GM18499 (cell line): ENCODE data around the gene LRRIQ4.
A peak's percentile ranks its signal among the peaks of the same experiment; 100 is the strongest.

Source experiments
- ATAC-seq: cut with Tn5 transposase; IDR thresholded peaks from one replicate; pipeline ENCODE4 v1.9.1; 2021; ENCODE audit warnings: moderate number of reproducible peaks; ENCODE audit not compliant: insufficient read depth, unreplicated experiment

Gene LRRIQ4

GRCh38 chr3:169804681-169805080, 8.0 kb upstream of the LRRIQ4 start:
- ATAC-seq, result no peak

GRCh38 chr3:169809230-169809795, 3.4 kb upstream of the LRRIQ4 start:
- no peak for ATAC-seq

- ATAC-seq, result no peak
Observed at GRCh38 chr3:169811631-169812331, 889 bp upstream of the LRRIQ4 start.

DNA sequence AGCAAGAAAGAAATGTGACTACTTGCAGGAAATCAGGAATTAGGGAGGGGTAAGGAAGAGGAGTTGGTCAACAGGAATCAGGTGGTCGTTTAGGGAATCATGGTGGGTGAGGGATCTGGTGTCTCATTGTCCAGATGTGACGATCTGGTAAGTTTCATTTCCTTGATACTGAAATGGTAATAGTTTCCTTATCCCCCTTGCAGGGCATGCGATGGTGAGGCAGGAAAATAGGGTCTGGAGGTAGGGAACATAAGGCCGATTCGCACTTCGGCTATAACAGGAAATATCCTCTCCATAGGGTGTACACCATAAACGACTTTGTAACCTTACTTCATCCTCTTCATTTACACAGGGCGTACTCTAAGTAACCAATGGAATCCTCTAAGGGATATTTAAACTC, 608 bp downstream of the LRRIQ4 start:
- ATAC-seq, result no peak

- ATAC-seq, result peak; percentile 87
Observed at GRCh38 chr3:169813757-169814517, 1.3 kb downstream of the LRRIQ4 start.

GRCh38 chr3:169815590-169816150, 3.0 kb downstream of the LRRIQ4 start:
- no peak for ATAC-seq

- no peak for ATAC-seq
Observed at GRCh38 chr3:169818316-169818715, 5.6 kb downstream of the LRRIQ4 start.

- ATAC-seq, result no peak
Observed at GRCh38 chr3:169822091-169822490, 9.4 kb downstream of the LRRIQ4 start.

- no peak for ATAC-seq
Observed at GRCh38 chr3:169822540-169822939, 9.9 kb downstream of the LRRIQ4 start.

- ATAC-seq, result no peak
Observed at GRCh38 chr3:169822983-169823382, 10.3 kb downstream of the LRRIQ4 start.

DNA sequence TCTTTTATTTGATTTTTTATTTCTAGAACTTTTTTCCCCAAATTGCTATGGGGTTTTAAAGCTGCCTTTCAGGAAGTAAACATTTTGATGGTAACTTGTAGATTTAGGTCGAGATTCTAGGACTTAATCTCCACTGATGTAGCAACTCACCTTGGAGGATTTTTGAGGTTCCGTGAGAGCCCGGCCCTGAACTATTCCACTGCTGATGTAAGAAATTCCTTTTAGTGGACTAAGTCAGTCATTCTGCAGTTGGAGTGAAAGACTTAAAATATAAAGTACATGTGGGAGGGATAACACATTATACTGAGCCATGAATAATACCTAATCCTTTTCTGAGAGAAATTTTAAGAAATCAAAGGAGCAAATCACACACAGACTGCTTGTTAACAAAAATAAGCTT, 12.6 kb downstream of the LRRIQ4 start:
- ATAC-seq, result no peak

DNA sequence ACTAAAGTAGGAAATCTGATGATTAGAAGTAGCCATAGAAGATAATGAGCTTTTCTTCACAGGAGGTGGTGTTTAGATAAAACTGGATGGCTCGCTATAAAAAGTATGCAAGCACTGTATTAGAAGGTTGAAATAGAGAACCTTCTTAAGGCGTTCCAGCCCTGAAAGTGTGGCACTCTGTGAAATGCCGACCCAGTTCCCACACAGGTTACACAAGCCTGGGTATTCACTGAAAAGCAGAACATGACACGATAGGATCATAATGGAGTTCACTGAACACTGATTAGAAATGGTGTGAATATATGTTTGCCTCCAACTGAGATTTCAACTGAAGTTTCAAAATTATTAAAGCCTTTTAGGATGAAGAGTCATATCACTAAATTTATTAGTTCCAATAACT, 15.0 kb downstream of the LRRIQ4 start:
- ATAC-seq, result no peak

GRCh38 chr3:169835533-169835932, 22.9 kb downstream of the LRRIQ4 start:
- ATAC-seq, result no peak

DNA sequence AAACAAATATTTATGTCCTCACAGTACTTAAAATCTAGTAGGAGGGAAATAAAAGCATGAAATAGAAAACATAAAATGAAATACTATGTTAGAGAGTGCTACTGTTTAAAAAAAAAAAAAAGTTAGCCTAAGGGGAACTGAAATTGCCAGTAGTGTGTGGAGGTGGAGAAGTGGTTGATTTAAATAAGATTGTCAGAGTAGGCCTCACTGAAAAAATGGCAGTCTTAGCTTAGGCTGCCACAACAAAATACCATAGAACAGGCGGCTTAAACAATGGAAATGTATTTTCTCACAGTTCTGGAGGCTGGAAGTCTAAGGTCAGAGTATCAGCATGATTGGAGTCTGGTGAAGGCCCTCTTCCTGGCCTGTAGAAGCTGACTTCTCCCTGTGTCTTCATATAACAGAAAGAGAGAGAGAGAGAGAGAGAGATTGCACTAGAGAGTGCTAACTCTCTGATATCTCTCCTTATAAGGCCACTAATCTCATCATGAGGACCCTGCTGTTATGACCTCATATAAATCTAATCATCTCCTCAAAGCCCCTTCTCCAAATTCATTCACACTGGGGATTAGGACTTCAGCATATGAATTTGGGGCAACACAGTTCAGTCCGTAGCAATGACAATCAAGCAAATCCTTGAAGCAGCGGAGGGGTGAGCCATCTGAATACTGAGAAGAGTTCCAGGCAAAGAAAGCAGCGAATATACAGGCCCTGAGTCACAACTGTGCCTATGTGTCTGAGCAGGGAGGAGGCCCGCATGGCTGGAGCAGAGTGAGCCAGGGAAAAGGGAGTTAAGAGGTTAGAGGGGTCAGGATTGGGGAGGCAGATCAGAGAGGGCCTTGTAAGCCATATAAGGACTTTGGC, 23.6 kb downstream of the LRRIQ4 start:
- ATAC-seq, result peak; percentile 71

GRCh38 chr3:169836942-169837275, 24.2 kb downstream of the LRRIQ4 start:
- ATAC-seq, result no peak

- no peak for ATAC-seq
Observed at GRCh38 chr3:169838511-169839030, 25.9 kb downstream of the LRRIQ4 start.

DNA sequence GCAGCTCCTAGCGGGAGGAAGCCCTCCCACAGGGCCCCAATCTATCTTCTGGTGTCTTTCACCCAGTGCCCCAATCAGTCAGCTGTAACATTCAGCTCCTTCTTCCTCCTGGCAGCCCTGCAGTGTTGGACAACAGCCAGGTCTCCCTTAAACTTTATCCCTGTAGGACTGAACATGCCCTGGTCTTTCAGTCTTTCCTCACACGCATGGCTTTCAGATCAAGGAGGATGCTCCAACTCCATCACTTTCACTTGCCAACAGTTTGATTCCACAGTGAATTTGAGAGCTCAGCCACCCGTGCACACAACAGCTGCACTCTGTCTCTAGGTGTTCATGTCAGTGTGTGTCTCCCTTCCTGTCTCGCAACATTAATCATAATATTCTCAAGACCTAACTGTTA, 28.5 kb downstream of the LRRIQ4 start:
- no peak for ATAC-seq

DNA sequence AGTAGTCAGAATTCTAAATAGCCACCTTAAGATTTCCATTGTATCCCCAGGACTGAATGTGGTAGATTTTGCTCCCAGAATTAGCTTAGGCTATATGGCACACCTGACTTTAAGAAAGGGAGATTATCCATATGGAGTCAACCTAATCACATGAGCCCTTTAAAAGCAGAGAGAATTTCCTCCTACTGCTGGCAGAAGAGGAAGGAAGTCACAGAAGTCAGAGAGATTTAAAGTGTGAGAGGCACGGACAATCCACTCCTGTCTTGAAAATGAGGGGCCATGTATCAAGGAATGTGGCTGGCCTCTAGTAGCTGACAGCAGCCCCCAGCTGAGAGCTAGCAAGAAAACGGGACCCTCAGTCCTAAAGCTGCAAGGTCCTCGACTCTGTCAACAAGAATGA, 30.3 kb downstream of the LRRIQ4 start:
- no peak for ATAC-seq

GRCh38 chr3:169846458-169847193, 34.0 kb downstream of the LRRIQ4 start:
- peak; percentile 93 for ATAC-seq

DNA sequence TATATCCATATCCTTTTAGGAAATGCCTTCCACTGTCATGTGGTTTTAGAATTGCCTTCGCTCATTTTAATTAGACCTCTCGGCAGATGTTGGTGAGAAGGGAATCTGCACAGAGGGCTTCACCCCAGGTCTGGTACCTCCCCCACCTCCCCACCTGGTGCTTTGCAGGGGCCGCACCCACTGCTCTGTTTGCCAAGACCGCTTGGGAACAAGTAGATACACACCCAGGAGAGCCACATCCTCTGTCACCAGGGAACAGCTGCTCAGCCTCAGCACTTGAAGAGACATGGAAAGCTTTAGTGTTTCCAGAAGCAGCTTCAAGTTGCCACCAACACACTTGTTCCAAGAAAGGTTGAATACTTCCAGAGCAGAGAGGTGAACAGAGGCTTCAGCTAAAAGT, 35.2 kb downstream of the LRRIQ4 start:
- no peak for ATAC-seq
